HG02884 (cell line): ENCODE measurements around the gene SLC16A13.
"Not testable (repeated sequence)": the region's sequence is repeated elsewhere in the genome, so short reads cannot be mapped to it uniquely, and the experiment has no call there.

ENCODE experiments used
- ATAC-seq: cut with Tn5 transposase; IDR thresholded peaks from one replicate; pipeline ENCODE4 v1.9.1; 2021; ENCODE audit warnings: mild to moderate bottlenecking, moderate library complexity; ENCODE audit not compliant: unreplicated experiment

SLC16A13 gene

GRCh38 chr17:7035591-7036368 lies at the start of gene SLC16A13:
Gene SLC16A13 (plus strand): TSS chr17:7036015. CDS start chr17:7036383, 368 bp downstream.
- ATAC-seq, result peak; percentile 82

DNA sequence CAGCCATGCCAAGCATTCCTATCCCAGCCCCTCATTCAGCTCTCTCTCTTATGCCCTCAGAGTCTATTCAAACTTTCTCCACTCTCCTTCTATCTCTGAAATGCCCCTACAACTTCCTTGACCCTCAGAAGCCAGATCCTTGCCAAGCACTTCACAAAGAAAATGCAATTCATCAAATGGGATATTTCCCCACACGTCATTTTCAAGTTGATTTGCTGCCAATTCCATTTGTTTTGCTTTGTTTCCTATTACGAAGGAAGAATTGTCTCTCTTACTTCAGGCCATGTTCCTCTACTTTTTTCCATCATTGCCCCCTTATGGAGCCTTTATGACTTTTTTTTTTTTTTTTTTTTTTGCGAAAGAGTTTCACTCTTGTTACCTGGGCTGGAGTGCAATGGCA lies 49.1 kb upstream of the SLC16A13 start:
- ATAC-seq, result no peak

- no peak for ATAC-seq
Observed at GRCh38 chr17:6989779-6990178, 46.0 kb upstream of the SLC16A13 start.

GRCh38 chr17:6993613-6994056 lies 42.2 kb upstream of the SLC16A13 start:
- ATAC-seq, result not testable (repeated sequence)

- ATAC-seq, result no peak
Observed at GRCh38 chr17:6994118-6994598, 41.7 kb upstream of the SLC16A13 start.

DNA sequence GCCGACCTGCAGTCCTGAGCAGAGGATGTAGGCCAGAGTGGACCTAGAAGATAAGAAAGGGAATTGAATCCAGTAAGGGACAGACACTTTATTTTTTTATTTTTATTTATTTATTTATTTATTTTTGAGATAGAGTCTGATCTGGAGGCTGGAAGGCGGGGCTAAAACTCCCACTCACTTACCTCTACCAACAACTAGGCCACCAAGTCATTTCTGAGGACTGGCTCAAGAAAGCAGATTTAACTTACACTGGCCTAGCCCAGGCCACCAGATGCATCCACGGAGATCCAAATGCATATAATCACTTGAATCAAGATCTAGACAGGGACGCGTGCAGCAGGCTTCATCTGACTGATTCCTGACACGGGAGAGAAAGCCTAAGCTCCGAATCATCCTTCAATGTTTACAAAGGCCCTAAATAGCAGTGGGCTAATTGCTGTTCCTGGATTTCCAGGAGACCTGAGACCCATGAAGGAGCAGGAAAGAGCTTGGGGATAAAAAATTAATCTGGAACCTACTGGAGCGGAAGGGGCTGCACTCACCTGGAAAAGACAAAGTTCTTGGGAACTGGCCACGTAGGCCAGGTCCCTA lies 41.1 kb upstream of the SLC16A13 start:
- no peak for ATAC-seq

DNA sequence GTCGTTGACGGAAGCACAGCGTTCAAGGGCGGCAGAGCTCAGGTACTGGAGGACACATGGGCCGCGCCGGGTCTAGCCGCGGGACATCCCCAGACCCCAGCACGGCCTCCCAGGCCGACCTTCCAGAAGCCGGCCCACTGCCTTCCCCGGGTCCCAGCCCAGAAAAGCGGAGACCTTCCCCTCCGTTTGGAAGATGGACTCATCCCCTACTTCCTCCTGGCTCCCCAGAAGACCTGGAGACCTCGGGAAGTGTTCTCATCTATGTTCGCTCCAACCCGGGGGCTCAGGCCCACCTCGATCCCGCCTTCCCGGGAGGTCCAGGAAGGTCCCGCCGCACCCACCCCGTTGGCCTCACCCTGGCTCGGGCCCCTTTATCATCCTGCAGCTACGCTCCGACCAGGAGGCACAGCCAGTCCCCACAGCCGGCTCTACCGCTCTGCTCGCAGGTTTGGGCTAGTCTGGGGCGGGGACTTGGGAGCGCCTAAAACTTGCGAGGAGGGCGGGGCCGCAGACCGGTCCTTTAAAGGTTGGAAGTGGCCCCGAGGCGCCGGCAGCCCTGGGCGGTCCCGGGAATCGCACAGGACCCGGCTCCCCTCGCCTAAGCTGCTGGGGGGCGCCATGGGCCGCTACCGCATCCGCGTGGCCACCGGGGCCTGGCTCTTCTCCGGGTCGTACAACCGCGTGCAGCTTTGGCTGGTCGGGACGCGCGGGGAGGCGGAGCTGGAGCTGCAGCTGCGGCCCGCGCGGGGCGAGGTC lies 40.1 kb upstream of the SLC16A13 start, which contains the start of gene ALOX12:
Gene ALOX12, plus strand, starts transcription at position 550 of the 756 bp plus-strand sequence. Its CDS starts 69 bp downstream, at position 619.
- ATAC-seq, result no peak

DNA sequence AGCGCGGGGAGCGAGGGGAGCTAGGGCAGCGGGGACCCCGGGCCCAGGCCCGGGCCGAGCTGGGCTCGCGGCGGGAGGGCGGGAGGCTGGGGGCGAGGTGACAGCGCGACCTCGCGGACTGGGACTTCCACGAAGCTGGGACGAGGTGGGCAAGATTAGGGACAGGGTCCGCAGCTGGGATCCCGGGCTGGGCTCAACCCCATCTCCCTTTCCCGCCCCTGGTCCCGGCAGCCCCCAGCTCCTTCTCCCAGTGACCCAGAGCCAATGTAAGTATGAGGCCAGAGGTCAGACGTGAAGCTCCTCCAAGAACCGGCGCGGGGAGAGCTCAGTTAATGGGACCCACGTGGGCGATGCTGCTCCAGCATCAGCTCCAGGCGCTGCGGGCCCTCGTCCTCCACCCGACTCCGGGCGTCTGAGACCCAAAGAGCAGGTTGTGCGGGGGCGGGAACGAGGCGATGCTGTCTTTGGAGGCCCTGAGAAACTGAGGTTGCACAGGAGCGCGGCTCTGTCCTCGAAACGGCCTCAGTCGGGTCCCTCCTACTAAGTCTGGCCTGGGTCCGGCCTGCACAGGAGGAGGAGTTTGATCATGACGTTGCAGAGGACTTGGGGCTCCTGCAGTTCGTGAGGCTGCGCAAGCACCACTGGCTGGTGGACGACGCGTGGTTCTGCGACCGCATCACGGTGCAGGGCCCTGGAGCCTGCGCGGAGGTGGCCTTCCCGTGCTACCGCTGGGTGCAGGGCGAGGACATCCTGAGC lies 39.4 kb upstream of the SLC16A13 start:
- ATAC-seq, result no peak

- ATAC-seq, result no peak
Observed at GRCh38 chr17:6997171-6997570, 38.6 kb upstream of the SLC16A13 start.

- no peak for ATAC-seq
Observed at GRCh38 chr17:6998855-6999508, 36.8 kb upstream of the SLC16A13 start.

GRCh38 chr17:7001318-7001961 lies 34.4 kb upstream of the SLC16A13 start:
- ATAC-seq, result no peak

GRCh38 chr17:7002288-7003047 lies 33.3 kb upstream of the SLC16A13 start:
- no peak for ATAC-seq

DNA sequence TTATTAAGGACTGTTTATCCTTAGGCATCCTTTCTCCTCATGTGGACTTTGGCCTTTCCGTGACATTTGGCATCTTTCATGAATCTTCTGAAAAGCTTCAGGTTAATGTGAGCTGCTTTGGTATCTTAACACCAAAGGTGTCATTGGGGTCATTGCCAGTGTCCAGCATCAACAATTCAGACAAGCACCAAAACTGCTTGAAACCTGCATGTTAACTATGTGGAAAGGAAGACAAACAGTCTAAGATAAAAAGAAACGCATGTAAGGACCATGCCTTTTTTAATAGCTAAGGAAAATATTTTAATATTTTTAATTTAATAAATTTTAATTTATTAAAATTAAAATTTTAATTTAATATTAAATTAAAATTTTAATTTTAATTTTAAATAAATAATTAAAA lies 32.1 kb upstream of the SLC16A13 start:
- ATAC-seq, result no peak

- ATAC-seq, result no peak
Observed at GRCh38 chr17:7004398-7005253, 31.2 kb upstream of the SLC16A13 start.

- ATAC-seq, result no peak
Observed at GRCh38 chr17:7005716-7006115, 30.1 kb upstream of the SLC16A13 start.

GRCh38 chr17:7007143-7007542 lies 28.7 kb upstream of the SLC16A13 start:
- no peak for ATAC-seq

DNA sequence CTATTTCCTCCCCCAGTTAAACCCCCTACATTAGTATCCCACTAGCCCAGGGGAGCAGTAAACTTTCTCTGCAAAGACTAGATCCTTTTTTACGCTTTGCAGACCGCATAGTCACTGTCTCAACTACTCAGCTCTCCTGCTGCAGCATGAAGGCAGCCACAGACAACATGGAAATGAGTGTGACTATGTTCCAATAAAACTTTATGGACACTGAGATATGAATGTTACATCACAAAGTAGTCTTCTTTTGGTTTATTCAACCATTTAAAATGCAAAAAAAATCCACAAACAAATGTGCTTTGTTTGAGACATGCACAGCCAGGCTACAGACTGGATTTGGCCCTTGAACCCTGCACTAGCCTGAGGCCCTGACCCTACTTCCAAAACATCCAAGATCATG lies 25.3 kb upstream of the SLC16A13 start:
- ATAC-seq, result no peak

- no peak for ATAC-seq
Observed at GRCh38 chr17:7011415-7011814, 24.4 kb upstream of the SLC16A13 start.
